Tibial nerve (tissue), 4 donors: ENCODE measurements around the gene TBC1D8. TPM values are rescaled to one million over a fixed set of nuclear protein-coding genes. Genes with fewer than 3 reads are reported as not detected.

Experiments
- DNase-seq, 2 donors: peaks; one replicate each; pipeline ENCODE4 v3.0.0-alpha.2; 2019; ENCODE audit warnings: low spot score in 2 of 2
- H3K27ac ChIP-seq, 4 donors: fragments of 200-600 bp; sonication (generic) in 3 of 4; one replicate each; pipeline ENCODE4 v1.5.1; 2017 to 2019; ENCODE audit warnings: mild to moderate bottlenecking in 1 of 4
- H3K27me3 ChIP-seq, 2 donors: fragments of 200-600 bp; sonication (generic) in 1 of 2; one replicate each; pipeline versions ENCODE4 v1.5.1 to v1.6.0; 2017 to 2019
- H3K36me3 ChIP-seq, 3 donors: fragments of 200-600 bp; sonication (generic); one replicate each; pipeline ENCODE4 v1.5.1; 2018 to 2019
- H3K4me1 ChIP-seq, 4 donors: fragments of 200-600 bp; sonication (generic) in 3 of 4; one replicate each; pipeline ENCODE4 v1.5.1; 2017 to 2019
- H3K4me3 ChIP-seq, 4 donors: fragments of 200-600 bp; sonication (generic) in 3 of 4; one replicate each; pipeline ENCODE4 v1.5.1; 2017 to 2019; ENCODE audit warnings: mild to moderate bottlenecking in 1 of 4, moderate library complexity in 1 of 4
- H3K9me3 ChIP-seq, 4 donors: fragments of 200-600 bp; sonication (generic) in 3 of 4; one replicate each; pipeline ENCODE4 v1.5.1; 2017 to 2019
- EP300 ChIP-seq, 2 donors: sonication (generic); formaldehyde crosslinking; IDR thresholded peaks; one replicate each; pipeline ENCODE4 v1.6.1; 2017; ENCODE audit warnings: antibody characterized with exemption in 2 of 2, mild to moderate bottlenecking in 1 of 2
- POLR2A ChIP-seq, 2 donors: fragments of 450-650 bp; IDR thresholded peaks; one replicate each; pipeline ENCODE4 v1.6.1; 2017; ENCODE audit warnings: antibody characterized with exemption in 2 of 2, mild to moderate bottlenecking in 2 of 2, moderate library complexity in 2 of 2
- WGBS, 2 donors: methylation state at CpG; one replicate each; pipeline ENCODE4 v1.1.5; 2018; 5-methylcytosine and 5-hydroxymethylcytosine counted together
- total RNA-seq, 4 donors: library from RNA; depleted of rRNA; stranded (reverse); fragments of >200 nt; gene quantifications; one replicate each; pipeline ENCODE4 v1.1.0, GENCODE V29; 2016
- TF ChIP-seq, protein P1 (sequence below), 5 experiments: fragments of 200-600 bp in 3 of 5; fragments of 450-650 bp in 2 of 5; sonication (generic) in 3 of 5; IDR thresholded peaks; one replicate each; pipeline ENCODE4 v1.5.1; 2016 to 2019; ENCODE audit warnings: antibody characterized with exemption in 5 of 5, mild to moderate bottlenecking in 3 of 5, moderate library complexity in 2 of 5

Gene TBC1D8
- total RNA-seq, 4 donors from 2014 or later, result 42.4 to 87.9 (median 47.3) TPM

DNA sequence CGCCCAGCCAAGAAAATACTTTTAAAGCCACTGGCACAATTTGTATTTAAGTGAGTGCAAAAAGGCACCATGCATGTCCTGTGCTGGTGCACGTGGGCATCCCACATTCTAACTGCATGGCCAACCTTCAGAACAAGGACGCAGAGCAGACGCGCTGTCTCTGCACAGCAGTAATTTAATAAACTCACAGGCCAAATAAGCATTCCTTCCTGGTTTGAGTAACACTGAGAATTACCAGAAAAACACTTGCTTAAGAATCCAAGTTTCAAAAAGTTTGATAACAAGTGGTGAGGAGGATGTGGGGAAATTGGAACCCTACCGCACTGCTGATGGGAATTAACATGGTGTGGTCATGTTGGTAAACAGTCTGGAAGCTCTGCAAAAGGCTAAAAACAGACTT lies 110.4 kb downstream of the TBC1D8 start:
- DNase-seq, result no peak
- no peaks in the 10 kb centered on the region for H3K27me3 ChIP-seq
- H3K36me3 ChIP-seq, result peaks cover 0 to 50% (median 0%) of the 10 kb centered on the region in 3 donors
- H3K27ac ChIP-seq, result no peak overlapping the region
- TF ChIP-seq EP300 (IDR thresholded peaks at IDR 0.05), result no peak
- TF ChIP-seq POLR2A (IDR thresholded peaks at IDR 0.05), result no peak
- TF ChIP-seq, protein P1, sequence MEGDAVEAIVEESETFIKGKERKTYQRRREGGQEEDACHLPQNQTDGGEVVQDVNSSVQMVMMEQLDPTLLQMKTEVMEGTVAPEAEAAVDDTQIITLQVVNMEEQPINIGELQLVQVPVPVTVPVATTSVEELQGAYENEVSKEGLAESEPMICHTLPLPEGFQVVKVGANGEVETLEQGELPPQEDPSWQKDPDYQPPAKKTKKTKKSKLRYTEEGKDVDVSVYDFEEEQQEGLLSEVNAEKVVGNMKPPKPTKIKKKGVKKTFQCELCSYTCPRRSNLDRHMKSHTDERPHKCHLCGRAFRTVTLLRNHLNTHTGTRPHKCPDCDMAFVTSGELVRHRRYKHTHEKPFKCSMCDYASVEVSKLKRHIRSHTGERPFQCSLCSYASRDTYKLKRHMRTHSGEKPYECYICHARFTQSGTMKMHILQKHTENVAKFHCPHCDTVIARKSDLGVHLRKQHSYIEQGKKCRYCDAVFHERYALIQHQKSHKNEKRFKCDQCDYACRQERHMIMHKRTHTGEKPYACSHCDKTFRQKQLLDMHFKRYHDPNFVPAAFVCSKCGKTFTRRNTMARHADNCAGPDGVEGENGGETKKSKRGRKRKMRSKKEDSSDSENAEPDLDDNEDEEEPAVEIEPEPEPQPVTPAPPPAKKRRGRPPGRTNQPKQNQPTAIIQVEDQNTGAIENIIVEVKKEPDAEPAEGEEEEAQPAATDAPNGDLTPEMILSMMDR (IDR thresholded peaks at IDR 0.05), result no peak
- H3K9me3 ChIP-seq, result no peaks in the 10 kb centered on the region
- H3K4me3 ChIP-seq, result no peak overlapping the region
- 86 to 89% methylated on average over 6 of the region's 6 CpGs for WGBS, 2 donors
- no peaks in the 10 kb centered on the region for H3K4me1 ChIP-seq

DNA sequence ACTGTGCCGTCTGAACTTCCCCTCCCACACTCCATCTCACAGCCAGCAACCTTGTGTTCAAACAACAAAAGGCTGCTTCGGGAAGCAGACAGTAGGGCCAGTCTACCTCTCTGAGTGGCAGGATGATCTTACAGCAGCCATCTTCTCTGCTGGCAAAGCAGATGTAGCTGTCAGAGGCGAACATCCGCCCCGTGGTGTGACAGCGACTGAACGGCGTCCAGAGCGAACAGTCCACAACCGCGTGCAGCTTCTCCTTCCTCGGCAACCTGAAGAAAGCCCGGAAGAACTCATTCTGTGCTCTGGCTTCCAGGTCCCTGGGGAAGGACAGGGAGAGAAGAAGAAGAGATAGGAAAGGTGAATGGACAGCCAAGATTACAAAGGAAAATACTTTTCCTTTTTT lies 111.1 kb downstream of the TBC1D8 start:
- no peak overlapping the region for H3K4me3 ChIP-seq

DNA sequence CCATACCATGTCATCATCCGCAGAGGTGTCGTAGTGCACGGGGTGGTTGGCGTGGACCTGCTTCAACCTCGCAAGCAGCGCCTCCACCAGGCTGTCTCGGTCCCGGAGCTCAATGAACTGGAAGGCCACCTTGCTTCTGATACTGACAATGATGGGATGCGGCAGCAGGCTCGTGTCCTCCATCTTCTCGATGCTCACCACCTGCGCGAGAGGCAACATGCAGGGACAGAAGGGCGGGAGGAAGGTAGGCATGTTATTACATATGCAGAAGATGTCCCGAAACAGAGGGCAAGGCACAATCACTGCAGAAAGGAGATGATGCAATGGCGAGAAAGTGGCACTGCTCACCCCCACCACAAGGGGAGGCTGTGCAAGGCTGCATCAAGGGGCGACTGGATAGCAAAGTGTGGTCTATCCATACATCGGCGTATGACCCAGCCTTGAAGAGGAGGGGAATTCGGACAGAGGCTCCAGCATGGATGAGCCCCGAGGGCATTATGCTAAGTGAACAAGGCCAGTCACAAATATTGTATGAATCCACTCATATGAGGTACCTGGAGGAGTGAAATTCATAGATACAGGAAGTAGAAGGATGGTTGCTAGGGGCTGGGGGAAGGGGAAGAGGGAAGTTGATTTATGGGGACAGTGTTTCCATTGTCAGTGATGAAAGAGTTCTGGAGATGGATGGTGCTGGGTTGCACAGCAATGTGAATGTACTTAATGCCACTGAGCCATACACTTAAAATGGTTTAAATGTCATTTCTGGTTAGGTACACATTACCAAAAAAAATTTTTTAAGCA lies 112.5 kb downstream of the TBC1D8 start:
- no peaks in the 10 kb centered on the region for H3K27me3 ChIP-seq
- WGBS, 2 donors, result 90 to 92% methylated on average over 19 to 21 of the region's 21 CpGs
- H3K36me3 ChIP-seq, result peaks cover 0 to 71% (median 0%) of the 10 kb centered on the region in 3 donors
- no peaks in the 10 kb centered on the region for H3K4me1 ChIP-seq
- DNase-seq, result no peak
- no peak for TF ChIP-seq EP300 (IDR thresholded peaks at IDR 0.05)
- TF ChIP-seq, protein P1 (IDR thresholded peaks at IDR 0.05), result peak in 2 of 5 experiments; percentile 17 to 23
- TF ChIP-seq POLR2A (IDR thresholded peaks at IDR 0.05), result no peak
- no peak overlapping the region for H3K27ac ChIP-seq
- no peaks in the 10 kb centered on the region for H3K9me3 ChIP-seq
- no peak overlapping the region for H3K4me3 ChIP-seq

More for the DNA sequence above, 111.1 kb downstream of the TBC1D8 start:
- Histone ChIP-seq H3K9me3 (no peaks in the 10 kb centered on the region), H3K27ac (no peak overlapping the region), H3K27me3 (no peaks in the 10 kb centered on the region), H3K4me1 (no peaks in the 10 kb centered on the region), H3K36me3 (peaks cover 0 to 57% (median 0%) of the 10 kb centered on the region in 3 donors)
- DNase-seq, result no peak
- WGBS, 2 donors, result 90% methylated on average over 12 to 13 of the region's 13 CpGs
- no peak for TF ChIP-seq EP300 (IDR thresholded peaks at IDR 0.05)
- TF ChIP-seq, protein P1 (IDR thresholded peaks at IDR 0.05), result no peak
- TF ChIP-seq POLR2A (IDR thresholded peaks at IDR 0.05), result no peak

DNA sequence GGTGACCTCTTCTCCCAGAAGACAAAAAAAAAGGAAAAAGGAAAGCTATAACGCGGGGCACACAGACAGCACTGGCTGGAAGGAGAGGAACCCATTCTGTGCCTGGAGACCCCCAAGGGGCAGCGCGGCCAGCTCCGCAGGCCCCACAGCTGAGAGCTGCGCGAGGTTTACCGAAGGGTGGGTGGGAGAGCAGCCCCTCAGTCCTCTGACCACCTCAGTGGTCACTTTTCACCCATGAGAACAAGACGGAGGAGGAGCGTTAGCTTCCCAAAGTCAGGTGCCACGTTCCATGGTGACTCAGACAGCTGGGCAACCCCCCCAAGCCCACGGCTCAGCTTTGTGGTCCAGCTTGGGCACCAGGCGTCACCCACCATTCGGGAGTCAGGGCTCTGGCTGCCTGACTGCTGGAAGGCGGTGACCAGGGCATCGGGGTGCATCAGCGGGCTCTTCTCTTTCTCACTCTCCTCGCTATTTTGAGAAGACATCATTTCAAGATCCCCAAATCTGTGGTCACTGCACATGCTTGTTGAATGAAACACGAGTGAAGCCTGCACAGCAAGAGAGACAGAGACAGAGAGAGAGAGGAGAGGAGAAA lies 113.9 kb downstream of the TBC1D8 start:
- TF ChIP-seq, protein P1 (IDR thresholded peaks at IDR 0.05), result no peak
- TF ChIP-seq POLR2A (IDR thresholded peaks at IDR 0.05) (no peak), EP300 (IDR thresholded peaks at IDR 0.05) (no peak)
- H3K27ac ChIP-seq, result no peak overlapping the region

DNA sequence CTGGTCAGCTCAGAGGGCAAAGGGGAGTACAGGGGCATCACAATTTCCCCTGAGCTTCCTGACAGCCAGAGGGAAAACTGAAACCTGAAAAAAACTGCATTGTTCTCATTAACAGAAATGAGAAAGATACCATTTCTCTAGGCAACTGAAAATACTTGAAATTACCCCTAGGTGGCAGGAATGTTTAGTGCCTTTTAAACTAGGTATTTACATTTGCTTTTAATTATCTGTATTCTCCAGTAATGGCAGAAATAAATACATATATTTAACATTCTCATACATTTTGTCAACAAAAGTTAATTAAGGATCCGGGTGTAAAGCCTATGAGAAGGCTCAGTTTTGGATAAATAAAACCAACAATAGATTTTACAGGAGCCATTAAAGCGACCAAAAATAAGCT lies 114.6 kb downstream of the TBC1D8 start:
- WGBS, 2 donors, result 63 to 73% methylated on average over 2 of the region's 2 CpGs
- TF ChIP-seq EP300 (IDR thresholded peaks at IDR 0.05) (no peak), POLR2A (IDR thresholded peaks at IDR 0.05) (no peak)
- TF ChIP-seq, protein P1 (IDR thresholded peaks at IDR 0.05), result peak in 4 of 5 experiments; percentile 23 to 58 (median 44)

More for the DNA sequence above, 113.9 kb downstream of the TBC1D8 start:
- WGBS, 2 donors, result 90 to 92% methylated on average over 18 to 19 of the region's 19 CpGs
- DNase-seq, result no peak
- Histone ChIP-seq H3K27me3 (no peaks in the 10 kb centered on the region), H3K4me1 (no peaks in the 10 kb centered on the region), H3K4me3 (no peak overlapping the region), H3K36me3 (peaks cover 0 to 85% (median 0%) of the 10 kb centered on the region in 3 donors), H3K9me3 (no peaks in the 10 kb centered on the region)

More for the DNA sequence above, 114.6 kb downstream of the TBC1D8 start:
- no peak overlapping the region for H3K27ac ChIP-seq
- DNase-seq, result no peak
- H3K4me1 ChIP-seq, result no peaks in the 10 kb centered on the region
- peaks cover 0 to 92% (median 0%) of the 10 kb centered on the region in 3 donors for H3K36me3 ChIP-seq
- H3K4me3 ChIP-seq, result no peak overlapping the region
- no peaks in the 10 kb centered on the region for H3K9me3 ChIP-seq
- H3K27me3 ChIP-seq, result no peaks in the 10 kb centered on the region
